Suprapubic skin (tissue), 4 donors: Measurements from ENCODE around the gene ASTN2. TPM values are rescaled to one million over a fixed set of nuclear protein-coding genes. Genes with fewer than 3 reads are reported as not detected.

Experiments
- DNase-seq, 2 donors: peaks; one replicate each; pipeline ENCODE4 v3.0.0-alpha.2; 2019; ENCODE audit warnings: low spot score in 2 of 2
- H3K27ac ChIP-seq: fragments of 200-600 bp; sonication (generic); one replicate; pipeline ENCODE4 v1.5.1; 2019
- H3K27me3 ChIP-seq: fragments of 200-600 bp; sonication (generic); one replicate; pipeline ENCODE4 v1.5.1; 2019
- H3K36me3 ChIP-seq: fragments of 200-600 bp; sonication (generic); one replicate; pipeline ENCODE4 v1.5.1; 2019
- H3K4me1 ChIP-seq: fragments of 200-600 bp; sonication (generic); one replicate; pipeline ENCODE4 v1.5.1; 2019
- H3K4me3 ChIP-seq: fragments of 200-600 bp; sonication (generic); one replicate; pipeline ENCODE4 v1.5.1; 2019; ENCODE audit warnings: mild to moderate bottlenecking
- H3K9me3 ChIP-seq: fragments of 200-600 bp; sonication (generic); one replicate; pipeline ENCODE4 v1.5.1; 2019
- EP300 ChIP-seq: sonication (generic); formaldehyde crosslinking; IDR thresholded peaks from one replicate; pipeline ENCODE4 v1.6.1; 2017; ENCODE audit warnings: antibody characterized with exemption
- POLR2A ChIP-seq, 2 donors: fragments of 450-650 bp; IDR thresholded peaks; one replicate each; pipeline ENCODE4 v1.6.1; 2017; ENCODE audit warnings: antibody characterized with exemption in 2 of 2, mild to moderate bottlenecking in 2 of 2, moderate library complexity in 2 of 2
- POLR2AphosphoS5 ChIP-seq, 3 donors: sonication (generic); formaldehyde crosslinking; IDR thresholded peaks; one replicate each; pipeline ENCODE4 v1.6.1; 2017; ENCODE audit warnings: antibody characterized with exemption in 3 of 3
- WGBS: methylation state at CpG from one replicate; pipeline ENCODE4 v1.1.5; 2018; 5-methylcytosine and 5-hydroxymethylcytosine counted together
- total RNA-seq, 4 donors: library from RNA; depleted of rRNA; stranded (reverse); fragments of >200 nt; gene quantifications; one replicate each; pipeline ENCODE4 v1.1.0, GENCODE V29; 2016
- TF ChIP-seq, protein P1 (sequence below), 2 donors: fragments of 200-600 bp in 1 of 2; fragments of 450-650 bp in 1 of 2; sonication (generic) in 1 of 2; IDR thresholded peaks; one replicate each; pipeline ENCODE4 v1.5.1; 2016 to 2019; ENCODE audit warnings: antibody characterized with exemption in 2 of 2, mild to moderate bottlenecking in 1 of 2, moderate library complexity in 1 of 2

ASTN2 gene
- total RNA-seq, 4 donors from 2014 or later: 2.0 to 6.9 (median 3.8) TPM

DNA sequence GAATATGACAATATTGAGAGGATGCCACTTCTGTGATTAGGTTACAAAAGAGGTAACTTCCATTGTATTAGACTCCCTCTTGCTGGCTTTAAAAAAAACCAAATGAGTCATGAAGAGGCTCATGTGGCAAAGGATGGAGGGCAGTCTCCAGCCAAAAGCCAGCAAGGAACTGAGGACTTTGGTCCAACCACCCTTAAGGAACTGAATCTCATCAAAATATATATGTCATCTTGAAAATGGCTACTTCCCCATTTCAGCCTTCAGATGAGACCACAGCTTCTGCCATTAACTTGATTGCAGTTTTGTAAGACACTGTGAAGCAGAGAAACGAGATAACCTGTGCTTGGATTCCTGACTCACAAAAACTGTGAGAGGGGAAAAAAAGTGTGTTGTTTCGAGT is 743.3 kb downstream of the ASTN2 start:
- TF ChIP-seq, protein P1, sequence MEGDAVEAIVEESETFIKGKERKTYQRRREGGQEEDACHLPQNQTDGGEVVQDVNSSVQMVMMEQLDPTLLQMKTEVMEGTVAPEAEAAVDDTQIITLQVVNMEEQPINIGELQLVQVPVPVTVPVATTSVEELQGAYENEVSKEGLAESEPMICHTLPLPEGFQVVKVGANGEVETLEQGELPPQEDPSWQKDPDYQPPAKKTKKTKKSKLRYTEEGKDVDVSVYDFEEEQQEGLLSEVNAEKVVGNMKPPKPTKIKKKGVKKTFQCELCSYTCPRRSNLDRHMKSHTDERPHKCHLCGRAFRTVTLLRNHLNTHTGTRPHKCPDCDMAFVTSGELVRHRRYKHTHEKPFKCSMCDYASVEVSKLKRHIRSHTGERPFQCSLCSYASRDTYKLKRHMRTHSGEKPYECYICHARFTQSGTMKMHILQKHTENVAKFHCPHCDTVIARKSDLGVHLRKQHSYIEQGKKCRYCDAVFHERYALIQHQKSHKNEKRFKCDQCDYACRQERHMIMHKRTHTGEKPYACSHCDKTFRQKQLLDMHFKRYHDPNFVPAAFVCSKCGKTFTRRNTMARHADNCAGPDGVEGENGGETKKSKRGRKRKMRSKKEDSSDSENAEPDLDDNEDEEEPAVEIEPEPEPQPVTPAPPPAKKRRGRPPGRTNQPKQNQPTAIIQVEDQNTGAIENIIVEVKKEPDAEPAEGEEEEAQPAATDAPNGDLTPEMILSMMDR (IDR thresholded peaks at IDR 0.05): no peak
- TF ChIP-seq POLR2AphosphoS5 (IDR thresholded peaks at IDR 0.05): no peak
- TF ChIP-seq EP300: no peak
- no peak for TF ChIP-seq POLR2A (IDR thresholded peaks at IDR 0.05)
- Histone ChIP-seq H3K27ac (no peak overlapping the region), H3K4me1 (no peaks in the 10 kb centered on the region), H3K9me3 (no peaks in the 10 kb centered on the region), H3K27me3 (no peaks in the 10 kb centered on the region), H3K36me3 (no peaks in the 10 kb centered on the region), H3K4me3 (no peak overlapping the region)
- WGBS: 73% methylated on average over 2 of the region's 2 CpGs
- no peak for DNase-seq

DNA sequence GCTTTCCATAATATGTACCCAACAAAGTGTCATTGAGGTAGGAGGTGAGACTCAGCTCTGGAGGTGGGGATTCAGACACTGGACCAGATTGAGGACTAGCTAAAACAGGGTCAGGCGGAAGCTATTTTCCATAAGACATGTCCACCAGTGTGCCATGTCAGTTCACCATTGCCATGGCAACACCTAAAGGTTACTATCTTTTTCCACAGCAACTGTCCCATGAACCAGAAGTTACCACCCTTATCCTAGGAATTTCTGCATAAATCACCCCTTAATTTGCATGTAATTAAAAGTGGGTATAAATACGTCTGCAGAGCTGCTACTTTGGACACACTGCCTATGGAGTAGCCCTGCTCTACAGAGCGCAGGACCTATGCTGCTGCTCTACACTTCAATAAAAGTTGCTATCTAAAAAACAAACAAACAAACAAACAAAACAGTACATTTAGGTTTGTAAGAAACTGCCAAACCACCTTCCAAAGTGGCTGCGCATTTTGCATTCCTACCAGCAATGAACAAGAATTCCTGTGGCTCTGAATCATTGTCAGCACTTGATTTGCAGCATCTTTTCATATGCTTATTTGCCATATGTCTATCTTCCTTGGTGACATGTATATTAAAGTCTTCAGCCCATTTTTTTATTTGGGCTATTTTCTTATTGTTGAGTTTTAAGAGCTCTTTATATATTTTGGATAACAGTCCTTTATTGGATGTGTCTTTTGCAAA is 745.7 kb downstream of the ASTN2 start:
- H3K36me3 ChIP-seq: no peaks in the 10 kb centered on the region
- DNase-seq: no peak
- H3K27me3 ChIP-seq: no peaks in the 10 kb centered on the region
- H3K27ac ChIP-seq: no peak overlapping the region
- no peaks in the 10 kb centered on the region for H3K4me1 ChIP-seq
- no peaks in the 10 kb centered on the region for H3K9me3 ChIP-seq
- H3K4me3 ChIP-seq: no peak overlapping the region
- TF ChIP-seq, protein P1 (IDR thresholded peaks at IDR 0.05): no peak
- TF ChIP-seq POLR2A (IDR thresholded peaks at IDR 0.05) (no peak), POLR2AphosphoS5 (IDR thresholded peaks at IDR 0.05) (no peak), EP300 (no peak)
- 95% methylated on average over 4 of the region's 4 CpGs for WGBS

DNA sequence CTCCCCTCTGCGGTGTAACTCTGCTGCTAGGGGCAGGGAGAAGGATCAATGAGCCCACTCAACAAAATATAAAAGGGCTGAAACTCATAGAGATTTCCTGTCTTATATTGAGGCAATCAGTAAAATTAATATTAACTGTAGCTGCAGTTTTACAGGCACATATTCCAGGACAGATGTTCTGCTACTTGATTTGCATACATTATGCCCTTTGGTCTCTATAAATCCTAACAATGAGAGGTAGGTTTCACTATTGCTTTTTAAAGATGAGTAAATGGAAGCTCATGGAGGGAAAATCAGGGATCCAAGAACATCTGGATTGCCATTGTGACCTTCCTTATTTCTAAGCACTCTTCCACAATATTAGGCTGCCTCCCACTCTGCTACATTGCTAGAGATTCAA is 751.3 kb downstream of the ASTN2 start:
- WGBS: 89% methylated on average over 1 of the region's 1 CpG
- Histone ChIP-seq H3K4me3 (no peak overlapping the region), H3K36me3 (no peaks in the 10 kb centered on the region), H3K9me3 (no peaks in the 10 kb centered on the region), H3K27ac (peak overlapping the region; percentile 79), H3K4me1 (peaks cover 3% of the 10 kb centered on the region), H3K27me3 (no peaks in the 10 kb centered on the region)
- no peak for TF ChIP-seq EP300
- TF ChIP-seq, protein P1 (IDR thresholded peaks at IDR 0.05): no peak
- no peak for DNase-seq

DNA sequence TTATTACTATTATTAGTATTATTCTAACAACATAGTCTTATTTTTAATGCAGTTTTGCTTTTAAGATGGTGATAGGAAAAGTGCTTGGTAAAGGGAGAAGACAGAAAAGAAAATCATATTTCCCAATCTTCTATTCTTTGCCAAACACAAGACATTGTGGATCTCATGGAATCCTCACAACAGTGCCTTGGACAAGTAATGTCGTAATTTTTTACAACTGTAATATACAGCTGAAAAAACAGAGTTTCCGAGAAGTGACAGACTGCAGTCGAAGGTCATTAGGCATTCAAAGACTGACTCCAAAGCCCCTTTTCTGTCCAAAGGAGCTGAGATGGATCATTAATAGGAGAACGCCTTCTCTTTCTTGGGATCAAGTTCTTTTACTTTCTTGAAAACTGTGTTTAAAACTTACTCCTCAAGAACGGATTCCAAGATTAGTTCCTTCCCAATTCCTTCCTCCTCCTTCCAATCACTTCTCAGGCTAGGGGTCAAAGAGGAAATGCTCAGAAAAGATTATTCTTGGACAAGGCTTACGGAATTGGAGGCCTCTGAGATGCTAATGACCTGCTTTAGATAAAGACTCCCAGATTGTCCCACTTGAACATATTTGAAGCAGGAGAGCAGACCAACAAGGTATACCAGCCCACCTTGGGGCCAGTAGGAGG is 752.1 kb downstream of the ASTN2 start:
- H3K4me1 ChIP-seq: peaks cover 3% of the 10 kb centered on the region
- H3K27me3 ChIP-seq: no peaks in the 10 kb centered on the region
- no peak for DNase-seq
- peak overlapping the region; percentile 79 for H3K27ac ChIP-seq
- no peak overlapping the region for H3K4me3 ChIP-seq
- 61% methylated on average over 6 of the region's 6 CpGs for WGBS
- H3K9me3 ChIP-seq: no peaks in the 10 kb centered on the region
- TF ChIP-seq, protein P1 (IDR thresholded peaks at IDR 0.05): no peak
- TF ChIP-seq POLR2A (IDR thresholded peaks at IDR 0.05) (no peak), EP300 (no peak), POLR2AphosphoS5 (IDR thresholded peaks at IDR 0.05) (no peak)
- H3K36me3 ChIP-seq: no peaks in the 10 kb centered on the region
